ENCODE measurements around the gene CDC42BPB.
"Not testable (repeated sequence)": the region's sequence is repeated elsewhere in the genome, so short reads cannot be mapped to it uniquely, and the experiment has no call there.

Gene CDC42BPB

DNA sequence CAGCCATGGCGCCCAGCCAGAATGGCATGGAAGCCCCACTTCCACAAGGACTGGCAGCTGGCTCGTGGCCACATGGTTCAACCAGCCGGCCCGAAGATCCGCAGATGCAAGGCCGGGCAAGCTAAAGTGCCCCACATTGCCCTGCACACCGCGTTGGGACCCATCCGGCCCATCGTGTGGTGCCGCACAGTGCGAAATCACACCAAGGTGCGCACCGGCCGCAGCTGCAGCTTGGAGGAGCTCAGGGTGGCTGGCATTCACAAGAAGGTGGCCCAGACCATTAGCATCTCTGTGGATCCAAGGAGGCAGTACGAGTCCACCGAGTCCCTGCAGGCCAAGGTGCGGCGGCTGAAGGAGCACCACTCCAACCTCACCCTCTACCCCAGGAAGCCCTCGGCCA lies 15.9 kb downstream of the CDC42BPB start:
- ATAC-seq = no peak

DNA sequence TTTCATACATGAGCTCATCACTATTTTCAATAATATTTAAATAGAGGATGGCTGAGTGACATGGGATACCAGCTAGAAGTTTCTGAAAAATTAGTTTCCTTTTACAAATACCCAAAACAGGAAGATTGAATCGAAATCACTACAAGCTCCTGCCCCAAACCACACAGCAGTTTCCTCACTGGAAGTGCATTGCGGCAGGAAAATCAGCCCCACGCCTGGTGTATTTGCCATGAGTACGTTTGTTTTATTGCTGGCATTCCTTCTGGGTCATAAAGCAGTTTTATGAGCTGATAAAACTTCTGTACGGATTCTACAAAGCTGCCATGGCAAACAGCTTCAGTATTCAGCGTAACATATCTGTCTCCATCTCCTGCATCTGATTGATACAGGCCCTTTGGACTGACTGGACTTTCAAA lies 23.7 kb downstream of the CDC42BPB start:
- ATAC-seq = no peak

DNA sequence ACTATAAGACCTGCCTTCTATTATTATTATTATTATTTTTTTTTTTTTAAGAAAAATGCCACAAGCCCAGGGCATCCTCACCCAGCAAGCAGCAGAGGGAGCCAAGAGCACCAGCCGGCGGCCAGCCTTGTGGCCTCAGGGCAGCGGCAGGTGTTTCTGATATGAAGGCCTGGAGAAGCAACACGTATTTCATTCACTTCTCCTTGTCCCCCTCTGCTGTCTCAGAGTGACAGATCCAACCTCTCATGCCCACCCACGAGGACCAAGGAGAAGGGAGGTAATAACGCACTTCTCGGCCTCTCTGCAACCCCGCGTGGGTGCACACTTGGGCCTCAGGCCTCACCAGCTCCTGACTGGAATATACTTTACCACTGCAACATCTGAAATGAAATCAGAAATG lies 25.4 kb downstream of the CDC42BPB start:
- ATAC-seq = no peak

GRCh38 chr14:103031566-103031911 lies 25.8 kb downstream of the CDC42BPB start:
- no peak for ATAC-seq

GRCh38 chr14:103030741-103031565 lies 26.4 kb downstream of the CDC42BPB start:
- no peak for ATAC-seq

GRCh38 chr14:103029936-103030335 lies 27.4 kb downstream of the CDC42BPB start:
- no peak for ATAC-seq

- ATAC-seq = no peak
Measured at GRCh38 chr14:103028772-103029171, 28.6 kb downstream of the CDC42BPB start.

- no peak for ATAC-seq
Measured at GRCh38 chr14:103028161-103028767, 29.1 kb downstream of the CDC42BPB start.

DNA sequence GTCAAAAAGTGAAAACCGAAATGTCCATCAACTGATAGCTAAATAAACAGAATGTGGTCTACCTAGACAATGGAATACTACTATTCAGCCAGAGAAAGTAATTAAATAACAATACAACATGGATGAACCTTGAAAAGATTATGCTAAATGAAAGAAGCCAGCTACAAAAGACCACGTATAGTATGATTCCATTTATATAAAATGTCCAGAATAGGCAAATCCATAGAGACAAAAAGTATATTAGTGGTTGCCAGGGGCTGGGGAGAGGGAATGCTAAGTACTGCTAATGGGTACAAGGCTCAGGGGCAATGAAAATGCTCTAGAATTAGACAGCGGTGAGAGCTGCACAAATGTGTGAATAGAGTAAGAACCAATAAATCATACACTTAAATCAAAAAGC lies 29.9 kb downstream of the CDC42BPB start:
- ATAC-seq = no peak

DNA sequence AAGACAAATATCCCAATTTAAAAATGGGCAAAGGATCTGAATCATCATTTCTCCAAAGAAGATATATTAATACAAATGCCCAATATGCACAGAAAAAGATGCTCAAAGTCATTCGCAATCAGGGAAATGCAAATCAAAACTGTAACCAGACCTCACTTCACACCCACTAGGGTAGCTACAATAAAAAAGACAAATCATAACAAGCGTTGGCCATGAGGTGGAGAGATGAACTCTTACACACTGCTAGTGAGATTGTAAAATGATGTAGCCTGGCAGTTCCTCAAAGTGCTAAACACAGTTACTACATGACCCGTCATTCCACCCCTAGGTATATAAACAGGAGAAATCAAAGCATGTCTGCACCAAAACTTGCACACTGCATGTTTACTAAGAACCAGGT lies 30.4 kb downstream of the CDC42BPB start:
- ATAC-seq = no peak

DNA sequence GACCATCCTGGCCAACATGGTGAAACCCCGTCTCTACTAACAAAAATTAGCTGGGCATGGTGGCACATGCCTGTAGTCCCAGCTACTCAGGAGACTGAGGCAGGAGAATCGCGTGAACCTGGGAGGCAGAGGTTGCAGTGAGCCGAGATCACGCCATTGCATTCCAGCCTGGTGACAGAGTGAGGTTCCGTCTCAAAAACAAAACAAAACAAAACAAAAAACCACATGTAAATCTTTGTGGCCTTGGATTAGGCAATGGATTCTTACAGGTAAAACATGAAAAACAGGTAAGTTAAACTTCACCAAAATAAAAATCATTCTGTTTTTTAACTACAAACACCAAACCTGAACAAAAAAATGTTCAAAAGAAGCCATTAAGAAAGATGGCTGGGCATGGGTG lies 31.2 kb downstream of the CDC42BPB start:
- not testable (repeated sequence) for ATAC-seq

DNA sequence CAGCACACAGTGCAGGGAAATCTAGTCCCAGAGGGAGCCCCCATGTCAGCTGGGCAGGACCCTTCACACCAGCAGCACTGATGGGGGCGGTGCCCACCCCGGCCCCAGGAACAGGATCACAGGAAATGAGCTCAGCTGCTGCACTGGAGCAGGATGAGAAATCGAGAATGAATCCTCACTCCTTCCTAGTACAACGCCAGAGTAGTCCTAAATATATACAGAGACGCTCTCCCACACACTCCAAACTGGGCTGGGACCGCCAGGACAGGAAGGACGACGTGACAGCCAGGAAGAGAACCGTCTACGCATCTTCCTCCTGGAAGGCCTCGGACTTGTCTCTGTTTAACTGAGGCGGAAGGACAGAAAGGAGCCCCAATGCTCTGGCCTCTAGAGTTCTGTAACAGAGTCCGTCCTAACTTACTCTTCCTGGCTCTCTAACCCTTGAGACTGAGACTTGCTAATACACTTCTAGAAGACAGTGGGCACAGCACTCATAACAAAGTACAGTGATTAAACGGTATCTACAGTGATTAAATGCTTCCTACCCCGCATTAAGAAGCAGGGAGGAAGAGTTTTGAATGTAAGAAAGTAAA lies 33.4 kb downstream of the CDC42BPB start:
- ATAC-seq = no peak

DNA sequence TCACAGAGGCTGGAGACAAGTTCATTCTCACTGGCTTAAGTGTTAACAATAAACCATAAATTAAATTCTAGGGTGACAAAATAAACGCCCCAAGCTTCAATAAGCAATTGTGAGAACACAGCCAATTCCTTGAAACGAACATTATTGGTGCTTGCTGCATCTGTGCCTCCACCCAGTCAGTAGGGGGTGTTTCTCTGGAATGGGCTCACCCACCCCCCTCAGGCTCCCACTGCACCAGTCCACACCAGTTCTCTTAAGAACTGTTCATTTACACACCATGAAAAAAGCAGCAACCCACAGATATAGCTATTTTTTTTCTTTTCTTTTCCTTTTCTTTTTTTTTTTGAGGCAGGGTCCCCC lies 34.7 kb downstream of the CDC42BPB start:
- ATAC-seq = no peak

GRCh38 chr14:103022002-103022684 lies 35.2 kb downstream of the CDC42BPB start:
- ATAC-seq = no peak

DNA sequence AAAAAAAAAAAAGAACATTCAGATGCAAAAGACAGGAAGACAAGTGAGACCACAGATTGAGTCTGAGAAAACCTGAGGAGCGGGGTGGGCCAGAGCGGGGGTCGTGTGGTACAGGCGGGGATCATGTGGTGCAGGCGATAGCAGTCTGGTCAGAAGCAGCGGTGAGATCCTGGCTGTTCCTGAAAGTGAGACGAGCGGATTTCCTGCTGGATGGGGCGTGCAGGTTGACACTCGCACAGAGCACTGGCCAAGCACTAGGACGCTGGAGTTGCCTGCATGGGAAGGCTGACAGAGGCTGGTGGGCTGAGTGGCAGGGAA lies 35.7 kb downstream of the CDC42BPB start:
- no peak for ATAC-seq

- no peak for ATAC-seq
Measured at GRCh38 chr14:103020271-103021170, 36.8 kb downstream of the CDC42BPB start.

DNA sequence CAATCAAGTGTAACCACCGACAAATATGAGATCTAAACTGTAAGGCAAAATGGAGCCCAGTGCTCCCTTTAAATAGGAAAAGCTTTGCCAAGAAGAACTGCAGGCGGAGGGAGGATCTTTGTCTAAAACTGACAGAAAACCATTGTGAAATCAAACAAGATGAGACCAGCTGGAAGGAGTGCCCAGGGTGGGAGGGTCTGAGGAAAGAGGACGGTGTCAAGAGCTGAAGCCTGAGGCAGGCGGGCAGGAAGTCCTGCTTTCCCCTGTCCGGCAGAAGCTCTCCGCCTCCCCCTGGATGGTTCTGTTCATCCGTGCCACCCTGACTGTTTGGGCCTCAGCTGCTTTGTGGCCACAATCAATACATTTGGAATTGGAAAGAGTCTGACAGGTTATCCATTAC lies 37.5 kb downstream of the CDC42BPB start:
- ATAC-seq = no peak

GRCh38 chr14:103019236-103019635 lies 38.1 kb downstream of the CDC42BPB start:
- ATAC-seq = no peak

DNA sequence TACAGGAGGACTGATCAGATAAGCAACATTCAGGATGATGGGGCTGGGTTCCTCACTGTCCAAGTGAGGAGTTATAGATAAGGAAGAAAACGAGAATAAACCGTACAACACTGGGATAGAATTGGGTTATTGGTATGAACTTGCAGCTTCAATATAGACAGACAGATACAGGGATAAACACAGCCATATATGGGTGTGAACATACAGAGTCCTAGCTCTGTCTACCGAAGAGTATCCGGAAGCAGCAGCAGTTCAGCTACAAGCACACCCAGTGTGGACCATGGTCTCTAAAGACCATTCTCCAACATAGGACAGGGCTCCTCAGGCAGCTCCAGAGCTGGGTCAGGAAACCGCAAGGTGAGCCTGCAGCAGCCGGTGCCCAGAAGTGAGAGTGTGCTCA lies 40.8 kb downstream of the CDC42BPB start:
- no peak for ATAC-seq

GRCh38 chr14:103016071-103016470 lies 41.3 kb downstream of the CDC42BPB start:
- no peak for ATAC-seq

DNA sequence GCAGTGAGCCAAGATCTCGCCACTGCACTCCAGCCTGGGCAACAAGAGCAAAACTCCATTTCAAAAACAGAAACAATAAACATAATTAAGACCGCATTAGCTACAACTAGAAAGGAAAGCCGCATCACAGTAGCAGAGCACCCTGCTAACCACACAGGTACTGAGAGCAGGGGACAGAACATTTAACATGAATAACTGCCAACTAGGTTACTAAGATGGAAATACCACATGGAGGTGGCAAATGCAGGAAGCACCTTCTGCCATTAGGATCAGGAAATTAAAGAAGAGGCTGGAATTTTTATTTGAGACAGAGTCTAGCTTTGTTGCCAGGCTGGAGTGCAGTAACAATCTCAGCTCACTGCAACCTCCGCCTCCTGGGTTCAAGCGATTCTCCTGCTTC lies 41.9 kb downstream of the CDC42BPB start:
- ATAC-seq = no peak

GRCh38 chr14:103014466-103015228 lies 42.7 kb downstream of the CDC42BPB start:
- peak in 1 of 2 donors; percentile 36 for ATAC-seq

Measured in activated CD4-positive, CD25-positive, alpha-beta regulatory T cell treated with anti-CD3 and anti-CD28 coated beads, Interleukin-2, amount 50 U/mL, for 24 hours (primary cell).